ENCODE results near the gene RECQL.

Gene RECQL

GRCh38 chr12:21501258-21502163 lies at the start of gene RECQL, which contains the start of gene GOLT1B:
RECQL (minus strand) TSS chr12:21501635; CDS start chr12:21499570, 2,065 bp downstream.
GOLT1B (plus strand) TSS chr12:21501789; CDS start chr12:21501924, 135 bp downstream.
- DNase-seq (ENCODE audit: low read depth in 3 of 3, low spot score in 1 of 3): peak; percentile 60 to 76 (median 76)

- no peak for DNase-seq (ENCODE audit: low read depth in 3 of 3, low spot score in 1 of 3)
Observed at GRCh38 chr12:21547437-21547836, 46.0 kb upstream of the RECQL start.

- DNase-seq (ENCODE audit: low read depth in 3 of 3, low spot score in 1 of 3): no peak
Observed at GRCh38 chr12:21546716-21547115, 45.3 kb upstream of the RECQL start.

- DNase-seq (ENCODE audit: low read depth in 3 of 3, low spot score in 1 of 3): no peak
Observed at GRCh38 chr12:21545557-21545956, 44.1 kb upstream of the RECQL start.

GRCh38 chr12:21543151-21543550 lies 41.7 kb upstream of the RECQL start:
- DNase-seq (ENCODE audit: low read depth in 3 of 3, low spot score in 1 of 3): no peak

- DNase-seq (ENCODE audit: low read depth in 3 of 3, low spot score in 1 of 3): no peak
Observed at GRCh38 chr12:21542403-21542802, 41.0 kb upstream of the RECQL start.

GRCh38 chr12:21541773-21542172 lies 40.3 kb upstream of the RECQL start:
- DNase-seq (ENCODE audit: low read depth in 3 of 3, low spot score in 1 of 3): no peak

- DNase-seq (ENCODE audit: low read depth in 3 of 3, low spot score in 1 of 3): no peak
Observed at GRCh38 chr12:21539797-21540196, 38.4 kb upstream of the RECQL start.

- DNase-seq (ENCODE audit: low read depth in 3 of 3, low spot score in 1 of 3): no peak
Observed at GRCh38 chr12:21538061-21538653, 36.7 kb upstream of the RECQL start.

GRCh38 chr12:21529456-21529855 lies 28.0 kb upstream of the RECQL start:
- no peak for DNase-seq (ENCODE audit: low read depth in 3 of 3, low spot score in 1 of 3)

GRCh38 chr12:21528953-21529352 lies 27.5 kb upstream of the RECQL start:
- no peak for DNase-seq (ENCODE audit: low read depth in 3 of 3, low spot score in 1 of 3)

GRCh38 chr12:21527451-21528180 lies 26.2 kb upstream of the RECQL start:
- peak; percentile 12 to 36 (median 27) for DNase-seq (ENCODE audit: low read depth in 3 of 3, low spot score in 1 of 3)

- DNase-seq (ENCODE audit: low read depth in 3 of 3, low spot score in 1 of 3): no peak
Observed at GRCh38 chr12:21526721-21527345, 25.4 kb upstream of the RECQL start.

- DNase-seq (ENCODE audit: low read depth in 3 of 3, low spot score in 1 of 3): no peak
Observed at GRCh38 chr12:21526053-21526452, 24.6 kb upstream of the RECQL start, which contains the start of gene SPX. SPX (plus strand) TSS chr12:21526296; CDS start chr12:21526473, 177 bp downstream.

GRCh38 chr12:21523148-21523547 lies 21.7 kb upstream of the RECQL start:
- DNase-seq (ENCODE audit: low read depth in 3 of 3, low spot score in 1 of 3): no peak

GRCh38 chr12:21521541-21521940 lies 20.1 kb upstream of the RECQL start:
- DNase-seq (ENCODE audit: low read depth in 3 of 3, low spot score in 1 of 3): no peak

- no peak for DNase-seq (ENCODE audit: low read depth in 3 of 3, low spot score in 1 of 3)
Observed at GRCh38 chr12:21518451-21518850, 17.0 kb upstream of the RECQL start.

- no peak for DNase-seq (ENCODE audit: low read depth in 3 of 3, low spot score in 1 of 3)
Observed at GRCh38 chr12:21516281-21516680, 14.8 kb upstream of the RECQL start.

GRCh38 chr12:21509768-21510167 lies 8.3 kb upstream of the RECQL start:
- no peak for DNase-seq (ENCODE audit: low read depth in 3 of 3, low spot score in 1 of 3)

GRCh38 chr12:21507849-21508248 lies 6.4 kb upstream of the RECQL start:
- no peak for DNase-seq (ENCODE audit: low read depth in 3 of 3, low spot score in 1 of 3)

GRCh38 chr12:21505888-21506287 lies 4.5 kb upstream of the RECQL start:
- DNase-seq (ENCODE audit: low read depth in 3 of 3, low spot score in 1 of 3): no peak

Data from stimulated activated CD4-positive, alpha-beta T cell treated with anti-CD3 and anti-CD28 coated beads, TNF-alpha, amount 100 ng/mL, for 1 hour (primary cell).